Glutamatergic neuron (in vitro differentiated cells): ENCODE results near the gene TGM6. TPM values are rescaled to one million over a fixed set of nuclear protein-coding genes. Genes with fewer than 3 reads are reported as not detected.

ENCODE experiments used
- DNase-seq: peaks from one replicate; pipeline ENCODE4 v3.0.0; 2022
- H3K27ac Mint-ChIP-seq: one replicate; pipeline ENCODE4 v1.8.0; 2020; ENCODE audit warnings: mild to moderate bottlenecking, mixed read lengths, inconsistent platforms; ENCODE audit not compliant: unreplicated experiment
- H3K27me3 Mint-ChIP-seq: one replicate; pipeline ENCODE4 v1.8.0; 2020; ENCODE audit warnings: mild to moderate bottlenecking, moderate library complexity, mixed read lengths, inconsistent platforms; ENCODE audit not compliant: unreplicated experiment
- H3K36me3 Mint-ChIP-seq: one replicate; pipeline ENCODE4 v1.8.0; 2020; ENCODE audit warnings: mild to moderate bottlenecking, mixed read lengths, inconsistent platforms; ENCODE audit not compliant: unreplicated experiment
- H3K4me1 Mint-ChIP-seq: one replicate; pipeline ENCODE4 v1.8.0; 2020; ENCODE audit warnings: mild to moderate bottlenecking, low read depth, mixed read lengths, inconsistent platforms; ENCODE audit not compliant: unreplicated experiment
- H3K4me3 Mint-ChIP-seq: one replicate; pipeline ENCODE4 v1.8.0; 2020; ENCODE audit warnings: mild to moderate bottlenecking, mixed read lengths, inconsistent platforms; ENCODE audit not compliant: unreplicated experiment
- H3K9me3 Mint-ChIP-seq: one replicate; pipeline ENCODE4 v1.8.0; 2020; ENCODE audit warnings: mild to moderate bottlenecking, moderate library complexity, mixed read lengths, inconsistent platforms; ENCODE audit not compliant: unreplicated experiment
- CTCF ChIP-seq: fragments of 200-600 bp; sonication (generic); IDR thresholded peaks from one replicate; pipeline ENCODE4 v1.5.0; 2021; ENCODE audit not compliant: partially characterized antibody, unreplicated experiment
- total RNA-seq: library from RNA; stranded (reverse); fragmentation: NEBNext Ultra II Directional; extraction: Animal tissue kit (Norgen Biotek cat#: 25700); gene quantifications from one replicate; pipeline ENCODE4 v1.2.1, GENCODE V29; 2021; ENCODE audit not compliant: unreplicated experiment

TGM6 gene
- total RNA-seq, 1 donor from 2014 or later = not detected

GRCh38 chr20:2430538-2430937, 49.8 kb downstream of the TGM6 start:
- H3K27ac Mint-ChIP-seq = no peak overlapping the region
- peaks cover 2% of the 10 kb centered on the region for H3K9me3 Mint-ChIP-seq
- no peak for TF ChIP-seq CTCF
- no peaks in the 10 kb centered on the region for H3K36me3 Mint-ChIP-seq
- no peaks in the 10 kb centered on the region for H3K27me3 Mint-ChIP-seq
- peaks cover 2% of the 10 kb centered on the region for H3K4me1 Mint-ChIP-seq
- no peak overlapping the region for H3K4me3 Mint-ChIP-seq
- DNase-seq = no peak

GRCh38 chr20:2431185-2431584, 50.5 kb downstream of the TGM6 start:
- no peak overlapping the region for H3K4me3 Mint-ChIP-seq

DNA sequence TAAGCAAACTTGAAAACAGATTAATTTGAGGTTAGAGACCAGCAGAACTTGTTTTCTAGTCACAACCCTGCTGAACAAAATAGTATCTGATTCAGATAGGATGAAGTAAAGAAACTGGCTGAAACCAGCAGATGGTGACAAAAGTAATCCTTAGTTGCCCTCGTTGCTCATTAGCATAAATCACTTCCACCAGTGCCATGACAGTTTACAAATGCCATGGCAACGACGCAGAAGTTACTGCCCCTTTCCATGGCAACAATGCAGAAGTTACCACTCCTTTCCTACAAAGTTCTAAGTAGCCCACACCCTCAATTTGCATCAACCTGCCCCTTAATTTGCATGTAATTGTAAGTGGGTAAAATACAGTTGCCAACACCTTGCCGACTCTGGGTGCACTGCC, 66.1 kb downstream of the TGM6 start:
- Mint-ChIP-seq H3K36me3 (peaks cover 5% of the 10 kb centered on the region), H3K4me3 (no peak overlapping the region), H3K9me3 (peaks cover 1% of the 10 kb centered on the region), H3K4me1 (no peaks in the 10 kb centered on the region), H3K27me3 (no peaks in the 10 kb centered on the region), H3K27ac (no peak overlapping the region)
- DNase-seq = no peak
- no peak for TF ChIP-seq CTCF

More at GRCh38 chr20:2431185-2431584, 50.5 kb downstream of the TGM6 start:
- H3K9me3 Mint-ChIP-seq = peaks cover 2% of the 10 kb centered on the region
- H3K27ac Mint-ChIP-seq = no peak overlapping the region
- H3K36me3 Mint-ChIP-seq = no peaks in the 10 kb centered on the region
- no peak for TF ChIP-seq CTCF
- H3K27me3 Mint-ChIP-seq = no peaks in the 10 kb centered on the region
- DNase-seq = no peak
- peaks cover 3% of the 10 kb centered on the region for H3K4me1 Mint-ChIP-seq

DNA sequence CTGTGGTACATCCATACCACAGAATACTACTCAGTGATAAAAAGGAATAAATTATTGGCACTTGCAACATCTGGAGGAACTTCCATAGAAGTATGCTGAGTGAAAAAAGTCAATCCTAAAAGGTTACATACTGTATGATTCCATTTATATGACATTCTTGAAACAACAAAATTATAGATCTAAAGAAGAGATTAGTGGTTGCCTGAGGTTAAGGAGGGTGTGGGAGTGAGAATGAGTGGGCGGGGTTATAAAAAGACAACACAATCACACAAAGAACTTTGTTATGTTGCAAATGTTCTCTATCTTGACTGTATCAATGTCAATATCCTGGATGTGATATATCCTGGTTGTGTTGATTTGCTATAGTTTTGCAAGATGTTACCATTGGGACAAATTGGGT, 68.7 kb downstream of the TGM6 start:
- Mint-ChIP-seq H3K4me1 (no peaks in the 10 kb centered on the region), H3K27me3 (no peaks in the 10 kb centered on the region), H3K4me3 (no peak overlapping the region), H3K9me3 (peaks cover 1% of the 10 kb centered on the region), H3K36me3 (peaks cover 5% of the 10 kb centered on the region), H3K27ac (no peak overlapping the region)
- DNase-seq = no peak
- TF ChIP-seq CTCF = no peak

- no peak overlapping the region for H3K27ac Mint-ChIP-seq
- no peak for TF ChIP-seq CTCF
- no peak for DNase-seq
- H3K4me3 Mint-ChIP-seq = no peak overlapping the region
- no peaks in the 10 kb centered on the region for H3K4me1 Mint-ChIP-seq
- H3K9me3 Mint-ChIP-seq = peaks cover 3% of the 10 kb centered on the region
- H3K27me3 Mint-ChIP-seq = no peaks in the 10 kb centered on the region
- H3K36me3 Mint-ChIP-seq = no peaks in the 10 kb centered on the region
These were observed 70.7 kb downstream of the TGM6 start for GRCh38 chr20:2451422-2451821.
